Fibroblast of lung (primary cell): ENCODE results near the gene CYP19A1.

Experiments
- CTCF ChIP-seq, 2 donors: IDR thresholded peaks in 1 of 2; conservative IDR thresholded peaks in 1 of 2; 1 replicate in 1 of 2; 2 replicates in 1 of 2; pipeline ENCODE4 v1.5.1; 2011 to 2012; ENCODE audit warnings: low read length in 2 of 2, control low read depth in 1 of 2, inconsistent platforms in 1 of 2, low read depth in 1 of 2, mild to moderate bottlenecking in 1 of 2
- EZH2 ChIP-seq: IDR thresholded peaks from 2 replicates; pipeline ENCODE4 v1.5.1; 2012; ENCODE audit warnings: low read length, control low read depth, mild to moderate bottlenecking; ENCODE audit errors: missing control alignments

- TF ChIP-seq CTCF (conservative IDR thresholded peaks at IDR 0.05 in 1 of 2, IDR thresholded peaks at IDR 0.05 in 1 of 2; ENCODE audit: low read depth in 1 of 2, low read length in 2 of 2) (no peak), EZH2 (no peak)
These were observed 88.0 kb downstream of the CYP19A1 start for GRCh38 chr15:51250217-51251011.
